Mammary epithelial cell (primary cell): ENCODE data around the gene SIGLEC6.
"Not testable (repeated sequence)": the region's sequence is repeated elsewhere in the genome, so short reads cannot be mapped to it uniquely, and the experiment has no call there.

Experiments used
- CTCF ChIP-seq, 2 donors: IDR thresholded peaks in 1 of 2; conservative IDR thresholded peaks in 1 of 2; 2 replicates each; pipeline ENCODE4 v1.5.1; 2011 to 2012; ENCODE audit warnings: inconsistent platforms in 2 of 2, low read length in 2 of 2, mild to moderate bottlenecking in 2 of 2, control low read depth in 1 of 2, low read depth in 1 of 2; ENCODE audit not compliant: insufficient read depth in 1 of 2; ENCODE audit errors: extremely low read depth in 1 of 2
- EZH2 ChIP-seq: IDR thresholded peaks from 2 replicates; pipeline ENCODE4 v1.6.1; 2012; ENCODE audit warnings: low read length, inconsistent platforms, borderline replicate concordance

- not testable (repeated sequence) for TF ChIP-seq CTCF (conservative IDR thresholded peaks at IDR 0.05 in 1 of 2, IDR thresholded peaks at IDR 0.05 in 1 of 2; ENCODE audit: extremely low read depth in 1 of 2, insufficient read depth in 1 of 2, low read depth in 1 of 2, low read length in 2 of 2); EZH2
Observed at GRCh38 chr19:51500931-51501330, 30.5 kb downstream of the SIGLEC6 start.
